PC-9 (cell line): Measurements from ENCODE around the gene FLYWCH2. TPM values are rescaled to one million over a fixed set of nuclear protein-coding genes. Genes with fewer than 3 reads are reported as not detected.
A peak's percentile ranks its signal among the peaks of the same experiment; 100 is the strongest.

Source experiments
- BruUV-seq: library from RNA; stranded (reverse); fragments of 400-500 nt; replicated peaks from 2 replicates; lab custom pipeline; 2021; lab: Mats Ljungman, UMichigan
- CTCF ChIA-PET: fragments of 300-600 bp; sonication (Branson Sonifier 250); formaldehyde crosslinking; loops from one replicate; lab custom pipeline; 2022; ENCODE audit warnings: antibody characterized with exemption; lab: Charles Lee
- POLR2A ChIA-PET: fragments of 300-600 bp; sonication (Branson Sonifier 250); formaldehyde crosslinking; loops from one replicate; lab custom pipeline; 2022; ENCODE audit warnings: antibody characterized with exemption; ENCODE audit not compliant: unreplicated experiment; lab: Charles Lee
- DNase-seq, 2 experiments: peaks; one replicate each; pipeline versions ENCODE4 v3.0.0 to v3.0.0-alpha.2; 2015 to 2022; ENCODE audit warnings: mixed read lengths in 1 of 2
- H2AFZ ChIP-seq: fragments of 200-600 bp; sonication (generic); 2 replicates; pipeline ENCODE4 v1.8.1; 2017; ENCODE audit warnings: antibody characterized with exemption
- H3F3A ChIP-seq: fragments of 200-600 bp; sonication (generic); 2 replicates; pipeline ENCODE4 v1.8.1; 2017; ENCODE audit warnings: antibody characterized with exemption, mild to moderate bottlenecking, low read depth; ENCODE audit not compliant: insufficient read depth
- H3K27ac ChIP-seq: fragments of 200-600 bp; sonication (generic); 2 replicates; pipeline ENCODE4 v1.6.1; 2016; ENCODE audit warnings: mixed run types
- H3K27me3 ChIP-seq: fragments of 200-600 bp; sonication (generic); 2 replicates; pipeline ENCODE4 v1.6.1; 2016; ENCODE audit warnings: low read depth, mixed run types; ENCODE audit not compliant: insufficient read depth
- H3K36me3 ChIP-seq: fragments of 200-600 bp; sonication (generic); 2 replicates; pipeline ENCODE4 v1.6.1; 2016; ENCODE audit warnings: low read depth, mixed run types
- H3K4me1 ChIP-seq: fragments of 200-600 bp; sonication (generic); replicated peaks from 2 replicates; pipeline ENCODE4 v1.6.1; 2016; ENCODE audit warnings: mixed run types; ENCODE audit not compliant: insufficient read depth
- H3K4me2 ChIP-seq: fragments of 200-600 bp; sonication (generic); 2 replicates; pipeline ENCODE4 v1.6.1; 2017; ENCODE audit warnings: mixed run types
- H3K4me3 ChIP-seq: fragments of 200-600 bp; sonication (generic); 2 replicates; pipeline ENCODE4 v1.6.1; 2016; ENCODE audit warnings: mixed run types
- H3K79me2 ChIP-seq: fragments of 200-600 bp; sonication (generic); 2 replicates; pipeline ENCODE4 v1.6.1; 2017; ENCODE audit warnings: low read depth, mixed run types
- H3K9me2 ChIP-seq: fragments of 200-600 bp; sonication (generic); 2 replicates; pipeline ENCODE4 v1.8.1; 2017; ENCODE audit warnings: mild to moderate bottlenecking; ENCODE audit not compliant: insufficient read depth
- H3K9me3 ChIP-seq: fragments of 200-600 bp; sonication (generic); 2 replicates; pipeline ENCODE4 v1.8.1; 2016; ENCODE audit warnings: low read depth; ENCODE audit not compliant: insufficient read depth
- H4K20me1 ChIP-seq: fragments of 200-600 bp; sonication (generic); 2 replicates; pipeline ENCODE4 v1.8.1; 2017; ENCODE audit not compliant: insufficient read depth
- EZH2 ChIP-seq: fragments of 200-600 bp; sonication (generic); IDR thresholded peaks from 2 replicates; pipeline ENCODE4 v1.8.0; 2017; ENCODE audit warnings: antibody characterized with exemption, low read depth
- intact Hi-C: fragments of 100-400 bp; cut with micrococcal nuclease; formaldehyde crosslinking; loops from one replicate; pipeline ENCODE4 v1.10.0; 2022; ENCODE audit not compliant: unreplicated experiment
- total RNA-seq: library from RNA; stranded (reverse); gene quantifications from 2 replicates; pipeline ENCODE4 v1.2.3, GENCODE V29; 2021
- TF ChIP-seq, protein P1 (sequence below): fragments of 200-600 bp; sonication (generic); conservative IDR thresholded peaks from 2 replicates; pipeline ENCODE4 v1.6.1; 2017; ENCODE audit warnings: mixed run types, antibody characterized with exemption, mild to moderate bottlenecking, moderate library complexity

Gene FLYWCH2
- total RNA-seq, 1 experiment from 2014 or later: 41.5 TPM

DNA sequence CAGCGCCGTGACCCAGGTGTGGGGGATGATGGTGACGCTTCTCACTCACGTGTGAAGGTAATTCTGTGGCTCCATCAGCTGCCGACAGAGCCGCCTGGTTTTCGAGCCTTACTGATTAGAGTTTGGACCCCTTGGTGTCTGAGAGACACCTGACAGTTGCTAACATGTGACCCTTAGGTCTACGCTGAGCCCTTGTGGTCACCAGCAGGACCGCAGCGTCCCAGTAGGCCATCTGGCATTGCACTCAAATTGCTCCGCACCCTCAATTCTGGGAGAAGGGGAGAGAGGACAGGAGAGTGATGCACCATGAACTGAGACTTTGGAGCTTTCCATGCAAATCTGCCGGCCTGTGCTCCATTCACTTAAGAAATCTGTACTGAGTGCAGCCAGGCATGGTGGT, 31.2 kb downstream of the FLYWCH2 start:
- Histone ChIP-seq H3K36me3 (0 out of 2 replicates have a peak, but pooled peaks cover 8% of the 10 kb centered on the region), H3K9me3 (no peaks in the 10 kb centered on the region), H3K4me3 (no peak overlapping the region), H4K20me1 (no peaks in the 10 kb centered on the region; the same call in 1 of the 2 replicates), H3K4me1 (peaks cover 34% of the 10 kb centered on the region), H3K9me2 (no peaks in the 10 kb centered on the region), H3K27me3 (no peaks in the 10 kb centered on the region), H3K27ac (no peak overlapping the region), H3K79me2 (peaks cover 8% of the 10 kb centered on the region), H3F3A (peaks cover 39% of the 10 kb centered on the region; the same call in 1 of the 2 replicates), H3K4me2 (no peak overlapping the region), H2AFZ (no peak overlapping the region)
- ChIA-PET POLR2A (interaction anchor here (0.6 kb wide), 1 partner anchor 645 kb away, joined by 3 read pairs; no protein-coding TSS in a partner anchor), CTCF (no interaction called here)
- intact Hi-C loops: no loop called here
- TF ChIP-seq EZH2: no peak
- TF ChIP-seq, protein P1, sequence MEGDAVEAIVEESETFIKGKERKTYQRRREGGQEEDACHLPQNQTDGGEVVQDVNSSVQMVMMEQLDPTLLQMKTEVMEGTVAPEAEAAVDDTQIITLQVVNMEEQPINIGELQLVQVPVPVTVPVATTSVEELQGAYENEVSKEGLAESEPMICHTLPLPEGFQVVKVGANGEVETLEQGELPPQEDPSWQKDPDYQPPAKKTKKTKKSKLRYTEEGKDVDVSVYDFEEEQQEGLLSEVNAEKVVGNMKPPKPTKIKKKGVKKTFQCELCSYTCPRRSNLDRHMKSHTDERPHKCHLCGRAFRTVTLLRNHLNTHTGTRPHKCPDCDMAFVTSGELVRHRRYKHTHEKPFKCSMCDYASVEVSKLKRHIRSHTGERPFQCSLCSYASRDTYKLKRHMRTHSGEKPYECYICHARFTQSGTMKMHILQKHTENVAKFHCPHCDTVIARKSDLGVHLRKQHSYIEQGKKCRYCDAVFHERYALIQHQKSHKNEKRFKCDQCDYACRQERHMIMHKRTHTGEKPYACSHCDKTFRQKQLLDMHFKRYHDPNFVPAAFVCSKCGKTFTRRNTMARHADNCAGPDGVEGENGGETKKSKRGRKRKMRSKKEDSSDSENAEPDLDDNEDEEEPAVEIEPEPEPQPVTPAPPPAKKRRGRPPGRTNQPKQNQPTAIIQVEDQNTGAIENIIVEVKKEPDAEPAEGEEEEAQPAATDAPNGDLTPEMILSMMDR: no peak
- no TSS peak for BruUV-seq
- no peak for DNase-seq

DNA sequence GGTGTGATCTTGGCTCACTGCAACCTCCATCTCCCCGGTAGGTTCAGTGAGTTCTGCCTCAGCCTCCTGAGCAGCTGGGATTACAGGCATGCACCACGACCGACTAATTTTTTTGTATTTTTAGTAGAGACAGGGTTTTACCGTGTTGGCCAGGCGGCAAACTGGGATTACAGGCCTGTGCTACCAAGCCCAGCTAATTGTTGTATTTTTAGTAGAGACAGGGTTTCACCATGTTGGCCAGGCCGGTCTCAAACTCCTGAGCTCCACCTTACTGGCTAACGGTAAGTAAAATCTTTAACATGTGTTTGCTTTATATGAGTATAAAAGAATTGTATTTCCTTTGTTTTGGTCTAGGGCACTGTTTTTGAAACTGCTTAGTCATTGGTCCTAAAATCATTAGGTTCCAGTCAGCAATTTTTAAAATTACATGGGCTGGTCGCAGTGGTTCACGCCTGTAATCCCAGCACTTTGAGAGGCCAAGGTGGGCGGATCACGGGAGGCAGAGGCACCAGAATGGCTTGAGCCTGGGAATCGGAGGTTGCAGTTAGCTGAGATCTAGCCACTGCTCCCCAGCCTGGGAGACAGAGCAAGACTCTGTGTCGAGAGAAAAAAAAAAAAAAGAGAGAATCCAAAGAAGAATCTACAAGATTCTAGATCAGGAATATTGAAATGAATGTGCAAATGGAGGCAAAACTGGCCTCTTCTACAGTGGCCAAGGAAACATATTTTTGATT, 32.3 kb downstream of the FLYWCH2 start:
- no peaks in the 10 kb centered on the region; the same call in 1 of the 2 replicates for H4K20me1 ChIP-seq
- no peak overlapping the region for H3K4me3 ChIP-seq
- no peaks in the 10 kb centered on the region for H3K27me3 ChIP-seq
- H3K79me2 ChIP-seq: peaks cover 8% of the 10 kb centered on the region
- H3K36me3 ChIP-seq: 0 out of 2 replicates have a peak, but pooled peaks cover 8% of the 10 kb centered on the region
- POLR2A ChIA-PET: interaction anchor here (0.8 kb wide), 1 partner anchor 33 kb away, joined by 7 read pairs; the partner anchor contains the start of gene FLYWCH2
- BruUV-seq: no TSS peak
- H3K4me2 ChIP-seq: peak overlapping the region; percentile 20; the same call in 1 of the 2 replicates
- peaks cover 41% of the 10 kb centered on the region for H3F3A ChIP-seq
- TF ChIP-seq, protein P1: no peak
- TF ChIP-seq EZH2: no peak
- no peaks in the 10 kb centered on the region for H3K9me3 ChIP-seq
- peak overlapping the region; percentile 82 for H3K27ac ChIP-seq
- no peak for DNase-seq
- intact Hi-C loops: no loop called here
- H2AFZ ChIP-seq: peak overlapping the region; percentile 4; the same call in 1 of the 2 replicates
- CTCF ChIA-PET: interaction anchor here (0.8 kb wide), 1 partner anchor 11 kb away, joined by 3 read pairs; no protein-coding TSS in a partner anchor
- H3K9me2 ChIP-seq: no peaks in the 10 kb centered on the region
- H3K4me1 ChIP-seq: peaks cover 33% of the 10 kb centered on the region

DNA sequence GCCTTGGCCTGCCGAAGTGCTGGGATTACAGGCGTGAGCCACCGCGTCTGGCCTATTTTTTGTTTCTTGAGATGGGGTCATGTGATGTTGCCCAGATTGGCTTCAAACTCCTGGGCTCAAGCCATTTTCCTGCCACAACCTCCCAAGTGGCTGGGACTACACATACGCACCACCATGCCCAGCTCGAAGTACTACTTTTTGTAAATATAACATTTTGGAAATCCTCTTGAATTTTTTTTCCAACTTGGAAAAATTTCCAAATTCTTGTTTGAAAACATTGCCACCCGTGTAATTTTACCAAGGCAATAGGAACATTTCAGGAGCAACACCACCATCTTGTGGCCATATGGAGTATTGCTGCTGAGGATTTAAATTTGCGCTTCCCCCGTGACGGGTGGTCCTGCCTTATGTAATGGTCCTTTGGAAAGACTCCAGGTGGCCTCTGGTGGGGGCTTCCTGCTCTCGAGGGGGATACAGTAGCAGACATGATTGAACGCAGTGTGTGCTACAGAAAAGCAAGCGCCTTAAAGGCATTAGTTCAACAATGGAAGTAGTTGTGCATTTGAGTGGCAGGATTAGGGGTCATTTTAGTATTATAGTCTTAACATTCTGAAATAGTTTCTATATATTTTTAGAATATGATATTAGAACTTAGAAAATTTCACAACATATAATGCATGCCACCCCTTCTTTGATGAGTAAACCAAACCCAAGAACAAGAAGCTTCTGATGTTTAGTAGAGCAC, 36.7 kb downstream of the FLYWCH2 start:
- no peak overlapping the region for H3K4me3 ChIP-seq
- peaks cover 27% of the 10 kb centered on the region for H3F3A ChIP-seq
- TF ChIP-seq, protein P1: peak; percentile 96
- no peak for TF ChIP-seq EZH2
- H3K79me2 ChIP-seq: no peaks in the 10 kb centered on the region
- BruUV-seq: no TSS peak
- H3K27ac ChIP-seq: no peak overlapping the region
- CTCF ChIA-PET: interaction anchor here (0.7 kb wide), 2 partner anchors 128 to 668 kb away, joined by 3 to 8 read pairs; no protein-coding TSS in a partner anchor
- H4K20me1 ChIP-seq: no peaks in the 10 kb centered on the region
- no peaks in the 10 kb centered on the region for H3K9me3 ChIP-seq
- H3K4me2 ChIP-seq: no peak overlapping the region
- no peaks in the 10 kb centered on the region for H3K9me2 ChIP-seq
- H3K27me3 ChIP-seq: no peaks in the 10 kb centered on the region
- peak; percentile 38 to 57 for DNase-seq
- POLR2A ChIA-PET: no interaction called here
- no peak overlapping the region for H2AFZ ChIP-seq
- intact Hi-C loops: loop anchor here (2.0 kb wide), 1 partner anchor 45 kb away; no protein-coding TSS in a partner anchor
- peaks cover 18% of the 10 kb centered on the region for H3K4me1 ChIP-seq
- no peaks in the 10 kb centered on the region for H3K36me3 ChIP-seq
